IMR-90 (cell line): ENCODE measurements around the gene STOML1. TPM values are rescaled to one million over a fixed set of nuclear protein-coding genes. Genes with fewer than 3 reads are reported as not detected.

Source experiments
- ATAC-seq: fragments of 200-7000 bp; cut with Tn5 transposase; 2 replicates; pipeline ENCODE4 v1.9.1; 2020; ENCODE audit warnings: low read depth, mild to moderate bottlenecking, moderate library complexity
- BruUV-seq: library from RNA; stranded (reverse); fragments of 400-500 nt; replicated peaks from 2 replicates; lab custom pipeline; 2021; lab: Mats Ljungman, UMichigan
- CTCF ChIA-PET: fragments of 300-600 bp; formaldehyde crosslinking; extraction: SDS; loops from one replicate; lab custom pipeline; 2021; ENCODE audit warnings: antibody characterized with exemption; lab: Yijun Ruan, JAX
- POLR2A ChIA-PET: fragments of 300-600 bp; sonication (Branson Sonifier 250); formaldehyde crosslinking; loops from one replicate; lab custom pipeline; 2022; ENCODE audit warnings: antibody characterized with exemption; ENCODE audit not compliant: unreplicated experiment; lab: Charles Lee
- DNase-seq: peaks from one replicate; pipeline ENCODE4 v3.0.0; 2013
- H2AFZ ChIP-seq: replicated peaks from 2 replicates; pipeline ENCODE3; 2013; ENCODE audit warnings: low read length, mild to moderate bottlenecking; ENCODE audit not compliant: poor library complexity
- H2AK5ac ChIP-seq: 2 replicates; pipeline ENCODE4 v1.6.1; 2013; ENCODE audit warnings: low read depth, low read length, inconsistent platforms
- H2AK9ac ChIP-seq: replicated peaks from 2 replicates; pipeline ENCODE3; 2013; ENCODE audit warnings: mild to moderate bottlenecking, low read depth, low read length, moderate library complexity; ENCODE audit not compliant: poor library complexity
- H2BK120ac ChIP-seq: 2 replicates; pipeline ENCODE4 v1.6.1; 2013; ENCODE audit warnings: low read depth, low read length, inconsistent platforms
- H2BK15ac ChIP-seq: 3 replicates; pipeline ENCODE4 v1.6.1; 2013; ENCODE audit warnings: low read depth, low read length, inconsistent platforms
- H2BK20ac ChIP-seq: 2 replicates; pipeline ENCODE4 v1.6.1; 2013; ENCODE audit warnings: low read depth, mild to moderate bottlenecking, inconsistent platforms, low read length, moderate library complexity
- H2BK5ac ChIP-seq: 2 replicates; pipeline ENCODE4 v1.6.1; 2013; ENCODE audit warnings: mild to moderate bottlenecking, low read depth, low read length, inconsistent platforms; ENCODE audit not compliant: poor library complexity, severe bottlenecking
- H3K14ac ChIP-seq: replicated peaks from 2 replicates; pipeline ENCODE4 v1.6.1; 2013; ENCODE audit warnings: low read depth, low read length, inconsistent platforms
- H3K18ac ChIP-seq: 2 replicates; pipeline ENCODE4 v1.6.1; 2013; ENCODE audit warnings: low read depth, low read length, control low read depth
- H3K23ac ChIP-seq: 2 replicates; pipeline ENCODE4 v1.6.1; 2013; ENCODE audit warnings: low read depth, low read length, inconsistent platforms
- H3K27ac ChIP-seq: 2 replicates; pipeline ENCODE4 v1.5.1; 2013; ENCODE audit warnings: mild to moderate bottlenecking, control low read depth, low read length; ENCODE audit not compliant: insufficient read depth
- H3K27me3 ChIP-seq: 2 replicates; pipeline ENCODE4 v1.6.1; 2013; ENCODE audit warnings: low read length; ENCODE audit not compliant: control insufficient read depth, insufficient read depth
- H3K36me3 ChIP-seq: 2 replicates; pipeline ENCODE4 v1.6.1; 2013; ENCODE audit warnings: low read length, mixed read lengths; ENCODE audit not compliant: control insufficient read depth, insufficient read depth
- H3K4ac ChIP-seq: 2 replicates; pipeline ENCODE4 v1.6.1; 2013; ENCODE audit warnings: low read depth, low read length, inconsistent platforms
- H3K4me1 ChIP-seq: 2 replicates; pipeline ENCODE4 v1.6.1; 2013; ENCODE audit warnings: low read length, mixed read lengths; ENCODE audit not compliant: control insufficient read depth, insufficient read depth
- H3K4me2 ChIP-seq: 2 replicates; pipeline ENCODE4 v1.6.1; 2013; ENCODE audit warnings: low read depth, mild to moderate bottlenecking, control low read depth, low read length, moderate library complexity
- H3K4me3 ChIP-seq: 2 replicates; pipeline ENCODE4 v1.5.1; 2013; ENCODE audit warnings: low read depth, mild to moderate bottlenecking, control low read depth, low read length, moderate library complexity; ENCODE audit not compliant: insufficient read depth
- H3K56ac ChIP-seq: 2 replicates; pipeline ENCODE4 v1.6.1; 2013; ENCODE audit warnings: low read length, inconsistent platforms; ENCODE audit not compliant: insufficient read depth; ENCODE audit errors: extremely low read depth
- H3K79me1 ChIP-seq, 2 experiments: 2 replicates each; pipeline ENCODE4 v1.6.1; 2013; ENCODE audit warnings: low read length in 2 of 2, inconsistent platforms in 1 of 2, low read depth in 1 of 2
- H3K9ac ChIP-seq: 2 replicates; pipeline ENCODE4 v1.6.1; 2013; ENCODE audit warnings: low read depth, low read length, control low read depth
- H3K9me1 ChIP-seq: 2 replicates; pipeline ENCODE4 v1.6.1; 2013; ENCODE audit warnings: low read length, inconsistent platforms; ENCODE audit not compliant: insufficient read depth
- H3K9me3 ChIP-seq: 2 replicates; pipeline ENCODE4 v1.6.1; 2013; ENCODE audit warnings: low read length; ENCODE audit not compliant: control insufficient read depth, insufficient read depth
- H4K20me1 ChIP-seq: 2 replicates; pipeline ENCODE4 v1.6.1; 2013; ENCODE audit warnings: low read length, inconsistent platforms; ENCODE audit not compliant: insufficient read depth
- H4K5ac ChIP-seq: 2 replicates; pipeline ENCODE4 v1.6.1; 2013; ENCODE audit warnings: mild to moderate bottlenecking, low read depth, low read length, control low read depth
- H4K8ac ChIP-seq, 2 experiments: 2 replicates each; pipeline ENCODE4 v1.6.1; 2013; ENCODE audit warnings: low read depth in 2 of 2, low read length in 2 of 2, control low read depth in 1 of 2, inconsistent platforms in 1 of 2
- H4K91ac ChIP-seq: 2 replicates; pipeline ENCODE4 v1.6.1; 2013; ENCODE audit warnings: low read depth, low read length, inconsistent platforms; ENCODE audit not compliant: insufficient read depth
- CEBPB ChIP-seq: IDR thresholded peaks from 2 replicates; pipeline ENCODE4 v1.6.1; 2012; ENCODE audit warnings: low read depth, low read length, improper control_type of control experiment
- CHD1 ChIP-seq: IDR thresholded peaks from 2 replicates; pipeline ENCODE4 v1.6.1; 2012; ENCODE audit warnings: low read depth, low read length, improper control_type of control experiment
- FOS ChIP-seq: fragments of 150-350 bp; IDR thresholded peaks from 2 replicates; pipeline ENCODE4 v1.6.1; 2016; ENCODE audit warnings: low read depth, low read length
- MAFK ChIP-seq: IDR thresholded peaks from 2 replicates; pipeline ENCODE4 v1.6.1; 2012; ENCODE audit warnings: low read depth, low read length, improper control_type of control experiment
- POLR2A ChIP-seq: IDR thresholded peaks from 2 replicates; pipeline ENCODE4 v1.6.1; 2012; ENCODE audit warnings: mild to moderate bottlenecking, low read depth, low read length
- RCOR1 ChIP-seq: IDR thresholded peaks from 2 replicates; pipeline ENCODE4 v1.6.1; 2012; ENCODE audit warnings: mild to moderate bottlenecking, low read length, improper control_type of control experiment; ENCODE audit not compliant: insufficient replicate concordance
- SMC3 ChIP-seq: fragments of 150-350 bp; IDR thresholded peaks from 2 replicates; pipeline ENCODE4 v1.6.1; 2016; ENCODE audit warnings: low read depth, mild to moderate bottlenecking, antibody characterized with exemption, low read length, moderate library complexity
- USF2 ChIP-seq: fragments of 150-350 bp; IDR thresholded peaks from 2 replicates; pipeline ENCODE4 v1.6.1; 2017; ENCODE audit warnings: mild to moderate bottlenecking, antibody characterized with exemption, low read length, low read depth
- WGBS, 2 experiments: methylation state at CpG; one replicate each; pipeline versions ENCODE4 v1.1.5 to v1.1.7; 2013; ENCODE audit warnings: missing lambda C conversion rate in 2 of 2; ENCODE audit not compliant: insufficient read length in 1 of 2; ENCODE audit errors: extremely low coverage in 2 of 2; 5-methylcytosine and 5-hydroxymethylcytosine counted together
- dilution Hi-C: fragments of 300-500 bp; cut with HindIII; formaldehyde crosslinking; loops from one replicate; pipeline ENCODE4 v1.14.3; 2018; ENCODE audit warnings: low sequenced_read_pairs; ENCODE audit not compliant: unreplicated experiment
- in situ Hi-C: fragments of 300-500 bp; cut with MboI; formaldehyde crosslinking; loops from 3 replicates; pipeline ENCODE4 v1.14.3; 2019; ENCODE audit warnings: low sequenced_read_pairs, inconsistent platforms, mixed read lengths
- intact Hi-C: fragments of 100-400 bp; cut with micrococcal nuclease; formaldehyde crosslinking; loops from 2 replicates; pipeline ENCODE4 v1.10.0; 2022
- polyA plus RNA-seq, 3 experiments: library from polyadenylated mRNA; depleted of rRNA; stranded (reverse); fragments of >200 nt; gene quantifications; 2 replicates each; pipeline ENCODE4 v1.2.3, GENCODE V29; 2012; ENCODE audit warnings: low replicate concordance in 1 of 3
- total RNA-seq: library from RNA; depleted of rRNA; stranded (reverse); fragments of >200 nt; gene quantifications from 2 replicates; pipeline ENCODE4 v1.2.3, GENCODE V29; 2012

STOML1 gene
- total and polyA plus RNA-seq, 2 of the 4 experiments (the other 2 are of a cell fraction): 11.8 to 21.2 TPM

- Histone ChIP-seq H3K14ac (no peak overlapping the region), H3K23ac (no peak overlapping the region), H3K4ac (no peak overlapping the region), H4K5ac (no peak overlapping the region), H3K27me3 (no peaks in the 10 kb centered on the region), H2BK15ac (no peak overlapping the region), H2AK5ac (no peak overlapping the region), H3K27ac (no peak overlapping the region), H4K91ac (no peak overlapping the region), H3K36me3 (peaks cover 55% of the 10 kb centered on the region), H3K79me1 (peaks cover 33 to 56% of the 10 kb centered on the region in 2 experiments), H3K56ac (no peak overlapping the region), H3K18ac (no peak overlapping the region), H2BK5ac (no peak overlapping the region), H3K4me2 (no peak overlapping the region), H3K9ac (no peak overlapping the region), H4K8ac (no peak overlapping the region), H2AFZ (no peak overlapping the region), H4K20me1 (no peaks in the 10 kb centered on the region), H2BK120ac (no peak overlapping the region), H3K9me3 (no peaks in the 10 kb centered on the region), H3K9me1 (peaks cover 14% of the 10 kb centered on the region), H2AK9ac (no peak overlapping the region), H3K4me3 (no peak overlapping the region), H2BK20ac (no peak overlapping the region), H3K4me1 (peaks cover 28% of the 10 kb centered on the region)
- POLR2A ChIA-PET: no interaction called here
- 100% methylated on average over 2 of the region's 13 CpGs; no CpG with 5 or more reads in 1 of the 2 experiments for WGBS, 2 experiments
- dilution Hi-C loops: no loop called here
- intact Hi-C loops: no loop called here
- TF ChIP-seq POLR2A (no peak), USF2 (no peak), SMC3 (no peak), MAFK (no peak), RCOR1 (no peak), CEBPB (no peak), FOS (no peak), CHD1 (no peak)
- ATAC-seq (no peak), DNase-seq (no peak)
- in situ Hi-C loops: no loop called here
- CTCF ChIA-PET: no interaction called here
- no TSS peak for BruUV-seq
These were observed 47.6 kb downstream of the STOML1 start for GRCh38 chr15:73944161-73945129.
